HL-60 (cell line): ENCODE measurements around the gene CHST9.

Source experiments
- CTCF ChIP-seq: IDR thresholded peaks from one replicate; pipeline ENCODE4 v1.5.1; 2011; ENCODE audit warnings: low read length, control low read depth, inconsistent platforms; ENCODE audit not compliant: insufficient read depth
- GABPA ChIP-seq: IDR thresholded peaks from 2 replicates; pipeline ENCODE4 v1.6.1; 2012; ENCODE audit warnings: low read depth
- POLR2AphosphoS5 ChIP-seq: IDR thresholded peaks from 2 replicates; pipeline ENCODE4 v1.6.1; 2012; ENCODE audit warnings: low read depth
- SPI1 ChIP-seq: IDR thresholded peaks from 2 replicates; pipeline ENCODE4 v1.6.1; 2012; ENCODE audit warnings: low read depth, mild to moderate bottlenecking, borderline replicate concordance
- TF ChIP-seq, protein P1 (sequence below): IDR thresholded peaks from 2 replicates; pipeline ENCODE4 v1.6.1; 2012; ENCODE audit warnings: low read depth; ENCODE audit not compliant: insufficient replicate concordance

DNA sequence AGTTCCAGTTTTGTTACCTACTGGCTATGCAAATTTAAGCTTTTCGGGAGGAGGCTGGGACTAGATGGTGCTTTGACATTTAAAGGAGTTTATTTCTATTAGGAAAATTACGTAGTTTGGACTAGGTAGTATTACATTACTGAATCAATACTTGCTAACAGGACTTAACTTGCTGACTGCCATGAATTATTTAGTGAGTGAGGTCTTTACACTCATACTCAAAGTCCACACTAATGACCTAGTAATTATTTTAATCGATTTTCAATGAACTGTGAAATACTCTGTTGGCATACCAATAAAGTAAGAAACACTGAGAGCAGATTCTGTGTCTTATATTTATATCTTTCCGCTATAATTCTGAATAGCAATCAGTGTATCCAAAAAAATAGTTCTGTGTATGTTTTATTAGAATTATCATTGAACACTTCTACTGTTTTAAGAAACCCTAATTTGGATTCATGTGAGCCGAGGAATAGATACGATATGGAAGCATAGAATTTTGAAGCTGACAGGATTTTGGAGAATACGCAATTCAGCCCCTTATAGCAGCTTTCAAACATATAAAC lies 55.0 kb downstream of the CHST9 start:
- no peak for TF ChIP-seq CTCF
- TF ChIP-seq, protein P1, sequence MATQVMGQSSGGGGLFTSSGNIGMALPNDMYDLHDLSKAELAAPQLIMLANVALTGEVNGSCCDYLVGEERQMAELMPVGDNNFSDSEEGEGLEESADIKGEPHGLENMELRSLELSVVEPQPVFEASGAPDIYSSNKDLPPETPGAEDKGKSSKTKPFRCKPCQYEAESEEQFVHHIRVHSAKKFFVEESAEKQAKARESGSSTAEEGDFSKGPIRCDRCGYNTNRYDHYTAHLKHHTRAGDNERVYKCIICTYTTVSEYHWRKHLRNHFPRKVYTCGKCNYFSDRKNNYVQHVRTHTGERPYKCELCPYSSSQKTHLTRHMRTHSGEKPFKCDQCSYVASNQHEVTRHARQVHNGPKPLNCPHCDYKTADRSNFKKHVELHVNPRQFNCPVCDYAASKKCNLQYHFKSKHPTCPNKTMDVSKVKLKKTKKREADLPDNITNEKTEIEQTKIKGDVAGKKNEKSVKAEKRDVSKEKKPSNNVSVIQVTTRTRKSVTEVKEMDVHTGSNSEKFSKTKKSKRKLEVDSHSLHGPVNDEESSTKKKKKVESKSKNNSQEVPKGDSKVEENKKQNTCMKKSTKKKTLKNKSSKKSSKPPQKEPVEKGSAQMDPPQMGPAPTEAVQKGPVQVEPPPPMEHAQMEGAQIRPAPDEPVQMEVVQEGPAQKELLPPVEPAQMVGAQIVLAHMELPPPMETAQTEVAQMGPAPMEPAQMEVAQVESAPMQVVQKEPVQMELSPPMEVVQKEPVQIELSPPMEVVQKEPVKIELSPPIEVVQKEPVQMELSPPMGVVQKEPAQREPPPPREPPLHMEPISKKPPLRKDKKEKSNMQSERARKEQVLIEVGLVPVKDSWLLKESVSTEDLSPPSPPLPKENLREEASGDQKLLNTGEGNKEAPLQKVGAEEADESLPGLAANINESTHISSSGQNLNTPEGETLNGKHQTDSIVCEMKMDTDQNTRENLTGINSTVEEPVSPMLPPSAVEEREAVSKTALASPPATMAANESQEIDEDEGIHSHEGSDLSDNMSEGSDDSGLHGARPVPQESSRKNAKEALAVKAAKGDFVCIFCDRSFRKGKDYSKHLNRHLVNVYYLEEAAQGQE = no peak
- TF ChIP-seq POLR2AphosphoS5 = no peak
- no peak for TF ChIP-seq SPI1
- no peak for TF ChIP-seq GABPA
